Mesenchymal stem cell (in vitro differentiated cells and primary cell): ENCODE results near the gene ZC3H12A.

Source experiments
- DNase-seq: peaks from one replicate; pipeline ENCODE4 v3.0.0-alpha.2; 2013
- H2AFZ ChIP-seq: one replicate; pipeline ENCODE4 v1.6.1; 2013; ENCODE audit warnings: low read depth, mild to moderate bottlenecking, control low read depth, inconsistent platforms, low read length, moderate library complexity
- H2AK5ac ChIP-seq: 2 replicates; pipeline ENCODE4 v1.6.1; 2013; ENCODE audit warnings: low read length, moderate library complexity, mild to moderate bottlenecking, inconsistent platforms; ENCODE audit not compliant: severe bottlenecking
- H2BK120ac ChIP-seq: one replicate; pipeline ENCODE4 v1.6.1; 2013; ENCODE audit warnings: low read depth, mild to moderate bottlenecking, inconsistent platforms, low read length, moderate library complexity
- H2BK12ac ChIP-seq, 2 experiments: one replicate each; pipeline ENCODE4 v1.6.1; 2013; ENCODE audit warnings: inconsistent platforms in 2 of 2, low read length in 2 of 2, mild to moderate bottlenecking in 2 of 2, moderate library complexity in 2 of 2, control low read depth in 1 of 2
- H2BK15ac ChIP-seq: one replicate; pipeline ENCODE4 v1.6.1; 2013; ENCODE audit warnings: mild to moderate bottlenecking, low read depth, inconsistent platforms; ENCODE audit not compliant: poor library complexity, severe bottlenecking
- H2BK5ac ChIP-seq: 2 replicates; pipeline ENCODE4 v1.6.1; 2013; ENCODE audit warnings: low read depth, mild to moderate bottlenecking, low read length, control low read depth, inconsistent platforms; ENCODE audit not compliant: poor library complexity, severe bottlenecking
- H3K14ac ChIP-seq, 2 experiments: one replicate each; pipeline ENCODE4 v1.6.1; 2013; ENCODE audit warnings: inconsistent platforms in 2 of 2, low read length in 2 of 2, control low read depth in 1 of 2, mild to moderate bottlenecking in 1 of 2, moderate library complexity in 1 of 2
- H3K18ac ChIP-seq, 2 experiments: one replicate each; pipeline ENCODE4 v1.6.1; 2013; ENCODE audit warnings: inconsistent platforms in 2 of 2, low read length in 2 of 2, control low read depth in 1 of 2, low read depth in 1 of 2, mild to moderate bottlenecking in 1 of 2
- H3K23ac ChIP-seq, 2 experiments: one replicate each; pipeline ENCODE4 v1.6.1; 2013; ENCODE audit warnings: inconsistent platforms in 2 of 2, low read length in 2 of 2, mild to moderate bottlenecking in 2 of 2, moderate library complexity in 2 of 2, control low read depth in 1 of 2
- H3K27ac ChIP-seq: 2 replicates; pipeline ENCODE4 v1.5.1; 2013; ENCODE audit warnings: mild to moderate bottlenecking, moderate library complexity, low read length, control low read depth, inconsistent platforms; ENCODE audit not compliant: poor library complexity, severe bottlenecking
- H3K27me3 ChIP-seq, 2 experiments: 2 replicates each; pipeline versions ENCODE4 v1.6.1 to v1.7.0; 2013; ENCODE audit warnings: low read length in 2 of 2, mild to moderate bottlenecking in 2 of 2, moderate library complexity in 2 of 2, control low read depth in 1 of 2, inconsistent platforms in 1 of 2; ENCODE audit not compliant: control insufficient read depth in 1 of 2, insufficient read depth in 1 of 2
- H3K36me3 ChIP-seq, 2 experiments: 2 replicates each; pipeline versions ENCODE4 v1.6.1 to v1.7.0; 2013; ENCODE audit warnings: low read length in 2 of 2, control low read depth in 1 of 2, inconsistent platforms in 1 of 2, low read depth in 1 of 2, mild to moderate bottlenecking in 1 of 2; ENCODE audit not compliant: insufficient read depth in 2 of 2, control insufficient read depth in 1 of 2
- H3K4ac ChIP-seq, 2 experiments: one replicate each; pipeline ENCODE4 v1.6.1; 2013; ENCODE audit warnings: inconsistent platforms in 2 of 2, low read length in 2 of 2, mild to moderate bottlenecking in 2 of 2, moderate library complexity in 2 of 2, control low read depth in 1 of 2, low read depth in 1 of 2
- H3K4me1 ChIP-seq: 2 replicates; pipeline ENCODE4 v1.6.1; 2013; ENCODE audit warnings: low read depth, low read length, control low read depth; ENCODE audit not compliant: control insufficient read depth, insufficient read depth
- H3K4me2 ChIP-seq: 2 replicates; pipeline ENCODE4 v1.6.1; 2013; ENCODE audit warnings: low read length, mild to moderate bottlenecking, inconsistent platforms; ENCODE audit not compliant: poor library complexity, severe bottlenecking
- H3K4me3 ChIP-seq, 2 experiments: 2 replicates each; pipeline versions ENCODE4 v1.5.1 to v1.7.0; 2013; ENCODE audit warnings: low read length in 2 of 2, mild to moderate bottlenecking in 2 of 2, control low read depth in 1 of 2, low read depth in 1 of 2; ENCODE audit not compliant: insufficient read depth in 1 of 2
- H3K79me1 ChIP-seq: replicated peaks from 2 replicates; pipeline ENCODE4 v1.6.1; 2013; ENCODE audit warnings: mild to moderate bottlenecking, control low read depth, low read length, inconsistent platforms; ENCODE audit not compliant: poor library complexity, severe bottlenecking
- H3K9ac ChIP-seq: 2 replicates; pipeline ENCODE4 v1.7.0; 2013; ENCODE audit warnings: mild to moderate bottlenecking, low read length, moderate library complexity
- H3K9me3 ChIP-seq: 2 replicates; pipeline ENCODE4 v1.7.0; 2013; ENCODE audit warnings: mild to moderate bottlenecking, low read length; ENCODE audit not compliant: control insufficient read depth
- H4K8ac ChIP-seq: one replicate; pipeline ENCODE4 v1.6.1; 2013; ENCODE audit warnings: inconsistent platforms, mild to moderate bottlenecking, low read length, moderate library complexity
- H4K91ac ChIP-seq: one replicate; pipeline ENCODE4 v1.6.1; 2013; ENCODE audit warnings: mild to moderate bottlenecking, low read length, inconsistent platforms
- WGBS: methylation state at CpG from one replicate; pipeline ENCODE4 v1.1.7; 2013; ENCODE audit warnings: mixed read lengths; 5-methylcytosine and 5-hydroxymethylcytosine counted together

ZC3H12A gene

DNA sequence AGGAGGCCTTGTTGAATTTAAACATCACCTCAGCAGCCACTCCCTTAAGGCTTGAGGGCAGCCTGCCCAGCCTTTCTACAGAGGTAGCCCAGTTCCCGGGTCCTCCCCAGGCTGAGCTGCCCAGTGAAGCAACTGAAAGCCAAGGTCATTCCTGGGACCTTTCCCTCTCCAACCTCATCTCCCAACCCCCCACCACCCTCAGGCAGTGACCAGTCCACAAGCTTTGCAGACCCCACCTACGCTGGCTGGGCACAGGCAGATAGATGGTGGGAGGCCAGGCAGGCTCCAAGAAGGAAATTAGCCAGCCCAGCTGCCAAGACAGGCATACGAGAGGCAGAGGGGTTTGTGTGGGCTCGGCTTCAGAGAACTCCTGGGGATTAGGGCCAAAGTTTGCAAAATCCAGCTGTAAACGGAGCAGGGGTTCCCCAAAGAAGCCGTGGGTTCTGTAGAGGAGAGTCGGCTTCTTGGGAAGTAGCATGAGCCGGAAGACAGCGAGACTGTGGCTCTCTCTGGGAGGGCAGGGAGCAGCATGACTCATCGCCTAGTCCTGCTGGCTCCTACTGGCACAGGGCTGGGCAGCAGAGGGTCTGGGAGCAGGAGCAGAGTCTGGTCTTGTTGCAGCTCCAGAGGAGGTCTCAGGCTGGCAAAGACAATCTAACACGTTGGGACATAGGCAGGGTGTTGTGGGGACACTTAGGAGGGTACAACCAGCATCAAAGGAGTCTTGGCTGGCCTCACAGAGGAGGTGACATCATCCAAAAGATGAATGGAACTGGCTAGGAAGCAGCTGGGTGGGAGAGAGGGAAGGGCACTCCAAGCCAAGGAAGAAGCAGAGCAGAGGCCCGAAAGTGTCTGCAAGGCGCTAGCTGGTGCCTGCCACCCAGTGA is 2.8 kb upstream of the ZC3H12A start:
- Histone ChIP-seq H3K18ac (peak overlapping the region; percentile 67 to 68), H2AK5ac (peak overlapping the region; percentile 83), H3K14ac (peak overlapping the region in 1 of 2 experiments; percentile 80), H2BK120ac (peak overlapping the region; percentile 75), H3K79me1 (peaks cover 15% of the 10 kb centered on the region), H2AFZ (peak overlapping the region; percentile 30), H2BK15ac (peak overlapping the region; percentile 96), H3K23ac (peak overlapping the region in 1 of 2 experiments; percentile 87), H3K4me1 (peaks cover 32% of the 10 kb centered on the region), H2BK5ac (peak overlapping the region; percentile 93), H3K4ac (peak overlapping the region; percentile 72 to 88), H3K27me3 (no peaks in the 10 kb centered on the region), H3K36me3 (peaks cover 8 to 18% of the 10 kb centered on the region in 2 experiments), H3K9me3 (no peaks in the 10 kb centered on the region), H3K27ac (peak overlapping the region; percentile 92), H2BK12ac (peak overlapping the region; percentile 40 to 89), H3K9ac (peak overlapping the region; percentile 52), H3K4me2 (peak overlapping the region; percentile 68), H4K8ac (peak overlapping the region; percentile 90), H3K4me3 (peak overlapping the region in 1 of 2 experiments; percentile 49), H4K91ac (peak overlapping the region; percentile 59)
- DNase-seq: peak; percentile 96
- WGBS: 10% methylated on average over 11 of the region's 13 CpGs

GRCh38 chr1:37472281-37472680 is 2.1 kb upstream of the ZC3H12A start:
- peaks cover 12% of the 10 kb centered on the region for H3K79me1 ChIP-seq
- H3K23ac ChIP-seq: peak overlapping the region in 1 of 2 experiments; percentile 37
- no peak for DNase-seq

GRCh38 chr1:37472994-37473393 is 1.4 kb upstream of the ZC3H12A start:
- no peak for DNase-seq
- Histone ChIP-seq H3K23ac (no peak overlapping the region), H2BK15ac (no peak overlapping the region)

More at GRCh38 chr1:37472281-37472680, 2.1 kb upstream of the ZC3H12A start:
- peak overlapping the region; percentile 92 for H3K27ac ChIP-seq
- peaks cover 8 to 15% of the 10 kb centered on the region in 2 experiments for H3K36me3 ChIP-seq
- no peaks in the 10 kb centered on the region for H3K9me3 ChIP-seq
- peak overlapping the region; percentile 49 to 83 for H3K18ac ChIP-seq
- H3K14ac ChIP-seq: no peak overlapping the region
- peak overlapping the region; percentile 94 for H4K91ac ChIP-seq
- peak overlapping the region; percentile 71 for H4K8ac ChIP-seq
- H3K4me1 ChIP-seq: peaks cover 36% of the 10 kb centered on the region
- peak overlapping the region; percentile 64 to 95 for H3K4ac ChIP-seq
- H2AFZ ChIP-seq: no peak overlapping the region
- H3K4me2 ChIP-seq: peak overlapping the region; percentile 53
- 85% methylated on average over 7 of the region's 7 CpGs for WGBS
- H3K9ac ChIP-seq: no peak overlapping the region
- H2AK5ac ChIP-seq: peak overlapping the region; percentile 75
- H2BK12ac ChIP-seq: peak overlapping the region; percentile 92 to 99
- H3K27me3 ChIP-seq: no peaks in the 10 kb centered on the region
- peak overlapping the region; percentile 88 for H2BK120ac ChIP-seq
- no peak overlapping the region for H3K4me3 ChIP-seq
- peak overlapping the region; percentile 83 for H2BK5ac ChIP-seq
- H2BK15ac ChIP-seq: peak overlapping the region; percentile 12

DNA sequence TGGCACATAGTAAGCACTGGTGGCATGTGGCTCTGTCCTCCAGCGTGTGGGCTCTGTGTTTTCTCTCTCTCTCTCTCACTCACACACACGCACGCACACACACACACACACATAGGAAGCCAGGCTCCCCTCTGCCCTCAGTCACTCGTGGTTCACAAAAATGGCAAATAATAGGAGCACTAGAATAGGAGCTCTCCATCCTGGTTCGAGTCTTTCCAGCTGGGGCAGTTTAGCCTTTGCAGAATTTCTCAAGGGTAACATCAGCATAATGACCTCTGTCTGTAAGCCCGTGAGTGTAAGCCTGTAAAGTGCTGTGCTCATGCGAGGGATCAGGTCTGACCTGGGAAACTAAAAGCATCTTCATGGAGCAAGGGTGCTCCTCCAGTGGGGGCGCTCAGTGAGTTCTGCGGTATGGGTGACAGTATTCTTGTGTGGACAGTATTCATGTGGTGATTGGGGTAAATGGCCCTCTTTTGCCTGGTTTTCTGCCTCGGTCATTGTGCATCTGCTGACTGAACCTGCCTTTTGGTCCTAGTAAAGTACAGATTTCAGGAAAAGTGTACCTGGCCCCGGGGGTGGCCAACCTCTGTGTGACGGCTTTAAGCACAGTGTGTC is 842 bp upstream of the ZC3H12A start:
- peak overlapping the region; percentile 89 for H3K4me2 ChIP-seq
- H3K14ac ChIP-seq: peak overlapping the region in 1 of 2 experiments; percentile 90
- H3K4ac ChIP-seq: peak overlapping the region; percentile 42 to 94
- H2AFZ ChIP-seq: peak overlapping the region; percentile 79
- no peak overlapping the region for H2BK5ac ChIP-seq
- peak overlapping the region; percentile 79 to 90 for H3K4me3 ChIP-seq
- H3K4me1 ChIP-seq: peaks cover 46% of the 10 kb centered on the region
- no peak overlapping the region for H2AK5ac ChIP-seq
- H3K9me3 ChIP-seq: no peaks in the 10 kb centered on the region
- 46% methylated on average over 12 of the region's 12 CpGs for WGBS
- no peaks in the 10 kb centered on the region for H3K27me3 ChIP-seq
- peak overlapping the region; percentile 69 to 97 for H2BK12ac ChIP-seq
- peak overlapping the region; percentile 95 for H4K91ac ChIP-seq
- H3K23ac ChIP-seq: peak overlapping the region in 1 of 2 experiments; percentile 29
- peaks cover 18 to 19% of the 10 kb centered on the region in 2 experiments for H3K36me3 ChIP-seq
- H2BK15ac ChIP-seq: no peak overlapping the region
- H3K79me1 ChIP-seq: peaks cover 3% of the 10 kb centered on the region
- peak overlapping the region; percentile 56 for H2BK120ac ChIP-seq
- peak; percentile 75 for DNase-seq
- H4K8ac ChIP-seq: no peak overlapping the region
- H3K9ac ChIP-seq: peak overlapping the region; percentile 83
- peak overlapping the region; percentile 87 to 96 for H3K18ac ChIP-seq
- peak overlapping the region; percentile 43 for H3K27ac ChIP-seq

More at GRCh38 chr1:37472994-37473393, 1.4 kb upstream of the ZC3H12A start:
- Histone ChIP-seq H3K4ac (no peak overlapping the region), H3K4me2 (peak overlapping the region; percentile 89), H3K79me1 (peaks cover 5% of the 10 kb centered on the region), H2AK5ac (no peak overlapping the region), H3K4me3 (no peak overlapping the region), H3K27me3 (no peaks in the 10 kb centered on the region), H3K9me3 (no peaks in the 10 kb centered on the region), H3K14ac (no peak overlapping the region), H2AFZ (no peak overlapping the region), H2BK5ac (no peak overlapping the region), H4K91ac (no peak overlapping the region), H3K9ac (no peak overlapping the region), H4K8ac (no peak overlapping the region), H3K36me3 (peaks cover 13 to 16% of the 10 kb centered on the region in 2 experiments), H2BK12ac (no peak overlapping the region), H3K18ac (no peak overlapping the region), H3K27ac (peak overlapping the region; percentile 43), H3K4me1 (peaks cover 42% of the 10 kb centered on the region), H2BK120ac (no peak overlapping the region)
- WGBS: no CpG with 5 or more reads among the region's 1 CpG
